GM12891 (cell line): ENCODE data around the gene HNMT.

Source experiments
- POLR2A ChIP-seq: IDR thresholded peaks from 2 replicates; pipeline ENCODE4 v1.6.1; 2011; ENCODE audit warnings: low read depth, low read length, control low read depth
- POLR2AphosphoS5 ChIP-seq: IDR thresholded peaks from 2 replicates; pipeline ENCODE4 v1.6.1; 2011; ENCODE audit warnings: low read depth, low read length, control low read depth
- TAF1 ChIP-seq: IDR thresholded peaks from 2 replicates; pipeline ENCODE4 v1.6.1; 2011; ENCODE audit warnings: low read depth, low read length, control low read depth

- TF ChIP-seq POLR2A (no peak), TAF1 (no peak), POLR2AphosphoS5 (no peak)
These were observed 62.1 kb downstream of the HNMT start for GRCh38 chr2:138026111-138027020.
